DOHH2 (cell line): Measurements from ENCODE around the gene OSBPL3.

Experiments
- CTCF ChIP-seq: fragments of 200-600 bp; sonication (generic); IDR thresholded peaks from one replicate; pipeline ENCODE4 v1.5.1; 2014; ENCODE audit warnings: antibody characterized with exemption, mild to moderate bottlenecking, low read depth, low read length; ENCODE audit not compliant: poor library complexity, severe bottlenecking
- EZH2phosphoT487 ChIP-seq: fragments of 200-600 bp; sonication (generic); IDR thresholded peaks from 2 replicates; pipeline ENCODE4 v1.6.1; 2017; ENCODE audit warnings: borderline replicate concordance, mild to moderate bottlenecking, antibody characterized with exemption, low read length, moderate library complexity, mixed read lengths

- no peak for TF ChIP-seq CTCF
- no peak for TF ChIP-seq EZH2phosphoT487
These were observed 12.3 kb upstream of the OSBPL3 start for GRCh38 chr7:24992314-24992713.
